ENCODE results near the gene KLRG1. TPM values are rescaled to one million over a fixed set of nuclear protein-coding genes. Genes with fewer than 3 reads are reported as not detected.
A peak's percentile ranks its signal among the peaks of the same experiment; 100 is the strongest.

The KLRG1 gene
- polyA plus RNA-seq, 1 of the 3 experiments (the other 2 are of a cell fraction), result 5.1 TPM

DNA sequence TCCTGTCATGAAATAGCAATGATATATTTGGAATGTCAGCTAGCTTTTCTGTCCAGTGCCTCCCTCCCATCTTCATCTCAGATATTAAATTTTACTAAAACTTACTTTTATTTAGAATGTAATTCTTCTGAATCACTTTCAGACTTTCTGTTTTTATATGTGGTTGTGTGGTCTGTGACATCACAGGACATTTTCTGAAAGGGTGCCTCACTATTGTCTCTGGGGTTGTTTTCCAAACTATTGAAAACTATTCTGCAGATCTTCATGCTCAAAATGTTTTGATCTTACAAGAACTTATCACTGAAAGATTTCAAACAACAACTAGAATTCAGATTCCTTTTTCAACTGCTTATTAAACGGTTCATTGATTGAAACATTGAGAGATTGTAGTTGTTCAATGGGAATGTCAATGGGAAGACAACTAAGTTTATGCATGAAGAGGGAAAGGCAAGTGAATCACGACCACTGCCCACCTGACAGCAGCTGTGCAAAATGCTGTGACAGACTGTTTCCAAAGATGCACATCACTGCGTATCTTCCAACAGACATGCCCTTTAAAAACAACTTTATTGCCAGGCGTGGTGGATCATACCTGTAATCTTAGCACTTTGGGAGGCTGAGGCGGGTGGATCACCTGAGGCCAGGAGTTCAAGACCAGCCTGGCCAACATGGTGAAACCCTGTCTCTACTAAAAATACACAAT lies 51.3 kb downstream of the KLRG1 start:
- H3K4me3 ChIP-seq (ENCODE audit: low read depth in 2 of 2, low read length in 1 of 2), result no peak overlapping the region
- H3F3A ChIP-seq (replicated peaks; ENCODE audit: insufficient read depth), result no peaks in the 10 kb centered on the region
- DNase-seq, result no peak
- POLR2A ChIA-PET, result interaction anchor here (0.6 kb wide), 1 partner anchor 24 kb away, joined by 3 read pairs; no protein-coding TSS in a partner anchor
- no peaks in the 10 kb centered on the region for H3K27me3 ChIP-seq (ENCODE audit: insufficient read depth)
- no peaks in the 10 kb centered on the region for H3K36me3 ChIP-seq (replicated peaks in 1 of 2; ENCODE audit: control insufficient read depth in 1 of 2, insufficient read depth in 2 of 2, low read length in 1 of 2)
- H3K79me2 ChIP-seq (ENCODE audit: insufficient read depth), result no peaks in the 10 kb centered on the region
- no peaks in the 10 kb centered on the region for H3K9me2 ChIP-seq
- H4K20me1 ChIP-seq (ENCODE audit: insufficient read depth), result no peaks in the 10 kb centered on the region
- no peak overlapping the region for H3K4me2 ChIP-seq
- no peak overlapping the region for H2AFZ ChIP-seq (ENCODE audit: low read depth)
- no peak for TF ChIP-seq NRF1 (IDR thresholded peaks at IDR 0.05; ENCODE audit: low read depth, low read length)
- no peak for TF ChIP-seq MXI1 (IDR thresholded peaks at IDR 0.05; ENCODE audit: low read depth, low read length)
- no peak for TF ChIP-seq YY1 (IDR thresholded peaks at IDR 0.05; ENCODE audit: low read depth)
- no peak for TF ChIP-seq MEF2A (IDR thresholded peaks at IDR 0.05; ENCODE audit: borderline replicate concordance, low read depth)
- no peak for TF ChIP-seq FOXM1 (IDR thresholded peaks at IDR 0.05; ENCODE audit: low read depth)
- TF ChIP-seq, protein P1, sequence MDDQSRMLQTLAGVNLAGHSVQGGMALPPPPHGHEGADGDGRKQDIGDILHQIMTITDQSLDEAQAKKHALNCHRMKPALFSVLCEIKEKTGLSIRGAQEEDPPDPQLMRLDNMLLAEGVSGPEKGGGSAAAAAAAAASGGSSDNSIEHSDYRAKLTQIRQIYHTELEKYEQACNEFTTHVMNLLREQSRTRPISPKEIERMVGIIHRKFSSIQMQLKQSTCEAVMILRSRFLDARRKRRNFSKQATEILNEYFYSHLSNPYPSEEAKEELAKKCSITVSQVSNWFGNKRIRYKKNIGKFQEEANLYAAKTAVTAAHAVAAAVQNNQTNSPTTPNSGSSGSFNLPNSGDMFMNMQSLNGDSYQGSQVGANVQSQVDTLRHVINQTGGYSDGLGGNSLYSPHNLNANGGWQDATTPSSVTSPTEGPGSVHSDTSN (IDR thresholded peaks at IDR 0.05), result no peak
- no peak for TF ChIP-seq EZH2phosphoT487 (IDR thresholded peaks at IDR 0.05; ENCODE audit: borderline replicate concordance, low read depth)
- no peak for TF ChIP-seq SMC3 (IDR thresholded peaks at IDR 0.05; ENCODE audit: low read depth, low read length)
- TF ChIP-seq, protein P2, sequence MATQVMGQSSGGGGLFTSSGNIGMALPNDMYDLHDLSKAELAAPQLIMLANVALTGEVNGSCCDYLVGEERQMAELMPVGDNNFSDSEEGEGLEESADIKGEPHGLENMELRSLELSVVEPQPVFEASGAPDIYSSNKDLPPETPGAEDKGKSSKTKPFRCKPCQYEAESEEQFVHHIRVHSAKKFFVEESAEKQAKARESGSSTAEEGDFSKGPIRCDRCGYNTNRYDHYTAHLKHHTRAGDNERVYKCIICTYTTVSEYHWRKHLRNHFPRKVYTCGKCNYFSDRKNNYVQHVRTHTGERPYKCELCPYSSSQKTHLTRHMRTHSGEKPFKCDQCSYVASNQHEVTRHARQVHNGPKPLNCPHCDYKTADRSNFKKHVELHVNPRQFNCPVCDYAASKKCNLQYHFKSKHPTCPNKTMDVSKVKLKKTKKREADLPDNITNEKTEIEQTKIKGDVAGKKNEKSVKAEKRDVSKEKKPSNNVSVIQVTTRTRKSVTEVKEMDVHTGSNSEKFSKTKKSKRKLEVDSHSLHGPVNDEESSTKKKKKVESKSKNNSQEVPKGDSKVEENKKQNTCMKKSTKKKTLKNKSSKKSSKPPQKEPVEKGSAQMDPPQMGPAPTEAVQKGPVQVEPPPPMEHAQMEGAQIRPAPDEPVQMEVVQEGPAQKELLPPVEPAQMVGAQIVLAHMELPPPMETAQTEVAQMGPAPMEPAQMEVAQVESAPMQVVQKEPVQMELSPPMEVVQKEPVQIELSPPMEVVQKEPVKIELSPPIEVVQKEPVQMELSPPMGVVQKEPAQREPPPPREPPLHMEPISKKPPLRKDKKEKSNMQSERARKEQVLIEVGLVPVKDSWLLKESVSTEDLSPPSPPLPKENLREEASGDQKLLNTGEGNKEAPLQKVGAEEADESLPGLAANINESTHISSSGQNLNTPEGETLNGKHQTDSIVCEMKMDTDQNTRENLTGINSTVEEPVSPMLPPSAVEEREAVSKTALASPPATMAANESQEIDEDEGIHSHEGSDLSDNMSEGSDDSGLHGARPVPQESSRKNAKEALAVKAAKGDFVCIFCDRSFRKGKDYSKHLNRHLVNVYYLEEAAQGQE (IDR thresholded peaks at IDR 0.05; ENCODE audit: low read depth, low read length), result no peak
- no peak for TF ChIP-seq RXRA (IDR thresholded peaks at IDR 0.05; ENCODE audit: borderline replicate concordance, low read depth)
- TF ChIP-seq TEAD4 (IDR thresholded peaks at IDR 0.05; ENCODE audit: borderline replicate concordance, insufficient read depth), result no peak
- WGBS (ENCODE audit: low lambda C conversion rate), result 27% methylated on average over 5 of the region's 5 CpGs
- no peaks in the 10 kb centered on the region for H3K9me3 ChIP-seq
- H3K9ac ChIP-seq, result no peak overlapping the region
- CTCF ChIA-PET, result interaction anchor here (0.7 to 1.9 kb wide), 4 partner anchors 9 to 150 kb away, joined by 3 to 13 read pairs (median 6); no protein-coding TSS in a partner anchor
- no peaks in the 10 kb centered on the region for H3K4me1 ChIP-seq (ENCODE audit: control insufficient read depth in 1 of 2, insufficient read depth in 2 of 2, low read depth in 1 of 2, low read length in 1 of 2)
- H3K27ac ChIP-seq (ENCODE audit: low read depth in 2 of 2, low read length in 1 of 2), result no peak overlapping the region

DNA sequence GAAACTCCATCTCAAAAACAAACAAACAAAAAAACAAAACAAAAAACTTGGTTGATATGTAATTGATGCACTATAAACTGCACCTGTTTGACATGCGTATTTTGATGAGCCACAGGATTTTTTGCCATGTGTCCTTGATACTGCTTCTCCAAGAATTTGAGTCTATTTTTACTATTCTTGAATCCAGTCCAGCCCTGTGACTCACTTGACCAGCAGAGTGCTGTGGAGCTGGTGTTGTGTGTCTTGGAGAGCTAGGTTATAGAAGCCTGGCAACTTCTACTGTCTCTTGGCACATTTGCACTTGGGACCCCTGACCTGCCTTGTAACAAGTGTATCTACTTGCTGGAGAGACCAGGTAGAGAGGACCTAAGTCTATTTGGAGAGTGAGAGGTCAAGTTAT lies 52.0 kb downstream of the KLRG1 start:
- Histone ChIP-seq H3K9ac (no peak overlapping the region), H4K20me1 (ENCODE audit: insufficient read depth) (no peaks in the 10 kb centered on the region), H3K4me2 (no peak overlapping the region), H3K9me2 (no peaks in the 10 kb centered on the region), H3K36me3 (replicated peaks in 1 of 2; ENCODE audit: control insufficient read depth in 1 of 2, insufficient read depth in 2 of 2, low read length in 1 of 2) (no peaks in the 10 kb centered on the region), H3K79me2 (ENCODE audit: insufficient read depth) (no peaks in the 10 kb centered on the region), H3K27ac (ENCODE audit: low read depth in 2 of 2, low read length in 1 of 2) (no peak overlapping the region), H3K4me1 (ENCODE audit: control insufficient read depth in 1 of 2, insufficient read depth in 2 of 2, low read depth in 1 of 2, low read length in 1 of 2) (no peaks in the 10 kb centered on the region), H3F3A (replicated peaks; ENCODE audit: insufficient read depth) (no peaks in the 10 kb centered on the region), H3K9me3 (no peaks in the 10 kb centered on the region), H3K4me3 (ENCODE audit: low read depth in 2 of 2, low read length in 1 of 2) (no peak overlapping the region), H2AFZ (ENCODE audit: low read depth) (no peak overlapping the region), H3K27me3 (ENCODE audit: insufficient read depth) (no peaks in the 10 kb centered on the region)
- no peak for TF ChIP-seq USF2 (IDR thresholded peaks at IDR 0.05; ENCODE audit: borderline replicate concordance, low read depth, low read length)
- 0 out of 2 replicates have a peak, but pooled peaks have one; percentile 15 for TF ChIP-seq FOSL2 (IDR thresholded peaks at IDR 0.05; ENCODE audit: borderline replicate concordance, low read depth)
- no peak for TF ChIP-seq POLR2AphosphoS5 (IDR thresholded peaks at IDR 0.05; ENCODE audit: low read depth, low read length)
- no peak for TF ChIP-seq SIN3A (IDR thresholded peaks at IDR 0.05; ENCODE audit: borderline replicate concordance, low read depth, low read length)
- no peak for TF ChIP-seq CTCF (IDR thresholded peaks at IDR 0.05)
- no peak for TF ChIP-seq RAD21 (IDR thresholded peaks at IDR 0.05; ENCODE audit: low read length)
- peak; percentile 28; the same call in 1 of the 2 replicates for TF ChIP-seq NFIC (IDR thresholded peaks at IDR 0.05; ENCODE audit: borderline replicate concordance)
- TF ChIP-seq NRF1 (IDR thresholded peaks at IDR 0.05; ENCODE audit: low read depth, low read length), result no peak
- no peak for TF ChIP-seq RCOR1 (IDR thresholded peaks at IDR 0.05; ENCODE audit: low read length)
- POLR2A ChIA-PET, result interaction anchor here (0.6 kb wide), 1 partner anchor 23 kb away, joined by 3 read pairs; no protein-coding TSS in a partner anchor
- no peak for DNase-seq
- CTCF ChIA-PET, result interaction anchor here (0.7 to 1.9 kb wide), 3 partner anchors 8 to 151 kb away, joined by 3 to 13 read pairs (median 8); no protein-coding TSS in a partner anchor
- WGBS (ENCODE audit: low lambda C conversion rate), result 68% methylated on average over 1 of the region's 1 CpG
